Activated CD4-positive, CD25-positive, alpha-beta regulatory T cell treated with anti-CD3 and anti-CD28 coated beads, Interleukin-2, amount 50 U/mL, for 24 hours (primary cell): ENCODE data around the gene MELK.
"Not testable (repeated sequence)": the region's sequence is repeated elsewhere in the genome, so short reads cannot be mapped to it uniquely, and the experiment has no call there.

Source experiments
- ATAC-seq, 2 donors: fragments of 150-1000 bp; cut with Tn5 transposase; one replicate each; pipeline ENCODE4 v1.10.0; 2021; ENCODE audit warnings: mild to moderate bottlenecking in 1 of 2, moderate library complexity in 1 of 2

Gene MELK

DNA sequence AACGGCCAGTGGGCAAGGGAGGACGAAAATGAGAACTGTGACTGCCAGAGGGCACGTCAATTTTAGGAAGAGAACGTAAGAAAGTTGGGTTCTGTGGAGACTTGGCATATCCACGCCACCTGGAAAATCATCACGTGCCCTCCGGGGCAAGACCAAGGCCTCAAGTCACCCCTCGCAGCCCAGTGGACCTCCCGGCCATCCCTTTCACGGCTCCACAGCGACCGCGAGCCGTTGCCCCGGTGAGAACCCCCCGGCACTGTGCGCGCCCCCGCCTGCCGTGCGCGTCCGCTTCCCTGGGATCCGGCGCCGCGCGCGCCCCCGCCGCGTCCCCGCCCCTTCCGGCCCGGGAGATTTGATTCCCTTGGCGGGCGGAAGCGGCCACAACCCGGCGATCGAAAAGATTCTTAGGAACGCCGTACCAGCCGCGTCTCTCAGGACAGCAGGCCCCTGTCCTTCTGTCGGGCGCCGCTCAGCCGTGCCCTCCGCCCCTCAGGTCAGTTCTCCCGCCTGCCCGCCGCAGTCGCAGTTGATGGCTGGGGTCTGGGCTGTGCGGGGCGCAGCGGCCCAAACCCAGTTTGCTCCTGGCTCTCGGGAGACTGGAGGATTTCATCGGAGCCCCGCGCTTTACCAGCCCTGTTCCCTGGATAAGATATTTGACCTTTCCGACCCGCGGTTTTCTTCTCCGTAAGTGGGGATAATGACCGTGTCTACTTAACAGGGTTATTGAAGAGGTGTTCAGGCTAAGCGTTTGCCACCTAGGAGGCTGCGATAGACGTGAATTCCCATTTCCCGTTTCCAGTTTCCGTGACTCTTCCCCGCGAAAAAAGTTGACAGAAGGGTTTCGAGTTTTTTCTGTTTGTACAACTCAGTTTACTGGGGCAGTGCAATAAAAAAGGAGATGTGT lies at the start of gene MELK:
Gene MELK, plus strand, starts transcription at position 381 of the 904 bp plus-strand sequence. CDS start 8,787 bp downstream, outside the sequence.
- peak; percentile 71 to 73 for ATAC-seq

DNA sequence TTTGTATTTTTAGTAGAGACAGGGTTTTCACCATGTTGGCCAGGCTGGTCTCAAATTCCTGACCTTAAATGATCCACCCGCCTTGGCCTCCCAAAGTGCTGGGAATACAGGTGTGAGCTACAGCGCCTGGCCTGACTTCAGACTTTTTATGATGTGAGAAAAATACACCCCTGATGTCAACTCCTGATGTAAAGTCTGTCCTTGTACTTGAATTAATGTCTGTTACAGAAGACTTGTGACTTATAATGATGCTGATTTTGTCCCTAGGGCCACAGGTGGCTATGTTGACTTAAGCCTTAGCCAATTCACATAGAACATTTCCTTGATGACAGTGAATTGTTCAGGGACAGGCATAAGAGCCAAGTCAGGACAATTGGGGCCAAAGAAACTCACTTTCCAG lies 42.5 kb upstream of the MELK start:
- ATAC-seq: no peak

DNA sequence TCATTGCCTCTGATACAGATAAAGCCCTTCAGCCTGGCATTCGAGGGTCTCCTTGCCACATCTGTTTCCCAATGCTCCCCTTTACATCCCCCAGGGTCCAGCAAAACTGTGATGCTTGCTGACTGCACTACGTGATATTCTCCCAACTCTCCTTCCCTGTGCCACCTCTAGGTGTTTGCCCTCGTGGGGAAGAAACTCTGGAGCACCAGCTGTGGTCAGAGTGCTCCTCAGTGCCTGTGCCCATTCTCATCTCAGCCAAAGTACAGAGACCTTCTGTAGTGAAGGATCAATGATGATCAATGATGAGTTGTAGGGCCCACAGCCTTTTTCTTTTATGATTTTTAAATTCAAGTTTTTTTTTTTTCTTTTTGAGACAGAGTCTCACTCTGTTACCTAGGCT lies 40.3 kb upstream of the MELK start:
- no peak for ATAC-seq

DNA sequence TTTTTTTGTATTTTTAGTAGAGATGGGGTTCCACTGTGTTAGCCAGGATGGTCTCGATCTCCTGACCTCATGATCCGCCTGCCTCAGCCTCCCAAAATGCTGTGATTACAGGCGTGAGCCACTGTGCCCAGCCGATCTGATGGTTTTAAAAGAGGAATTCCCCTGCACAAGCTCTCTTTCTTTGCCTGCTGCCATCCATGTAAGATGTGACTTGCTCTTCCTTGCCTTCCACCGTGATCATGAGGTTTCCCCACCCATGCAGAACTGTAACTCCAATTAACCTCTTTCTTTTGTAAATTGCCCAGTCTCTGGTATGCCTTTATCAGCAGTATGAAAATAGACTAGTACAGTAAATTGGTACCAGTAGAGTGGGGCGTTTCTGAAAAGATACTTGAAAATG lies 39.0 kb upstream of the MELK start:
- not testable (repeated sequence) for ATAC-seq

DNA sequence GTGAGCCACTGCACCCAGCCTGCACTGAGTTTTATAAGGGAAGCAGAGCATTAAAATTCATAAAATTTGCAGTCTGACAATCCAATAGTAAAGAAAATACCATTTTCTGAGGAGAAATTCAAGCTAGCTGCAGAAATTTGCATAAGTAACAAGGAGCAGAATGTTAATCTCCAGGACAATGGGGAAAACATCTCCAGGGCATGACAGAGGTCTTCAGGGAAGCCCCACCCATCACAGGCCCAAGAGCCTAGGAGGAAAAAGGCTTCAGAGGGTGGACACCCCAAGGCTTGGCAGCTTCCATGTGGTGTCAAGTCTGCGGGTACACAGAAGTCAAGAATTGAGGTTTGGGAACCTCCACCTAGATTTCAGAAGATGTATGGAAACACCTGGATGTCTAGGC lies 37.6 kb upstream of the MELK start:
- no peak for ATAC-seq

DNA sequence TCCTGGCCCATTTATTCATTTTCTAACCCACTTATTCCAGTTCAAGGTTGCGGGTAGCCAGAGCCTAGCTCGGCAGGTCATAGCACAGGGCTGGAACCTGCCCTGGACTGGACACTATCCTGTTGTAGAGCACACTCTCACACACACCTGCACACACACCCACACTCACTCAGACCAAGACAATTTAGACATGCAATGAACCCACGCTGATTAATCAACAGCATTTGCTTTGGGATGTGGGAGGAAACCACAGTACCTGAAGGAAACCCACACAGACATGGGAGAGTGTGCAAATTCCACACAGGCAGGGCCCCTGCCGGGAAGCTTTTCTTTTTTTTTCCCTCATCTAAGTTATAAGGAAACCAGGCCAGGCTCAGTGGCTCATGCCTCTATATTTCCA lies 34.8 kb upstream of the MELK start:
- no peak for ATAC-seq

DNA sequence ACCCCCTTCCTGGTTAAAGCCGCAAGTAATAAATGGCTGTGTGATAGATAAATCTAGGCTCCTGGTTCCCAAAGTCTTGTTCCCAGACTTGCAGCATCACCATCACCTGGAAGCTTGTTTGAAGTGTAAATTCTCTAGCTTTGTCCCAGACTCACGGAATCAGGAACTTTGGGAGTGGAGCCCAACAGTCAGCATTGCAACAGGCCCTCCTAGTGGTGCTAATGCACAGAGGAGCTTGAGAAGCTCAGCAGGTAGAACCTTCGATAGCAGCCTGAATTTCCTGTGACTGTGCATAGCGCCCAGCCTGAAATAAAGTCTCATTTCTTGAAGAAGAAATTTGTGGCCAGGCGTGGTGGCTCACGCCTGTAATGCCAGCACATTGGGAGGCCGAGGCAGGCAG lies 30.3 kb upstream of the MELK start:
- ATAC-seq: no peak

DNA sequence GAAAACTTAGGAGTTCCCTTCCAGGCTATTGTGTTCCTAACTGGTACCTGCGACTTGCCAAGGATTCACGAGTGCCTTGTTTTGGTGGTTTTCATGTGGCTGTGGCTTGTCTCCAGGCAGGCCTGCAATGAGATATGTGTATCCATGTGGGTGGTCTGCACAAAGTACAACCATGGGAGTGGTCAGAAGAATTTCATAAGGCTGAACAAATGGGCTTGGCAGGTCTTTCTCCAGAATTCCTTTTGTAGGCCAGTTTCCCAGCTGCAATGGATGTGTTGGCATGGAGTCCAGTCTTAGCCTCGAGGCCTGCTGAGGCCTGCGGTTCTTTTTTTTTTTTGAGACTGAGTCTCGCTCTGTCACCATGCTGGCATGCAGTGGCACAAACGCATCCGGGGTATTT lies 28.8 kb upstream of the MELK start:
- no peak for ATAC-seq

DNA sequence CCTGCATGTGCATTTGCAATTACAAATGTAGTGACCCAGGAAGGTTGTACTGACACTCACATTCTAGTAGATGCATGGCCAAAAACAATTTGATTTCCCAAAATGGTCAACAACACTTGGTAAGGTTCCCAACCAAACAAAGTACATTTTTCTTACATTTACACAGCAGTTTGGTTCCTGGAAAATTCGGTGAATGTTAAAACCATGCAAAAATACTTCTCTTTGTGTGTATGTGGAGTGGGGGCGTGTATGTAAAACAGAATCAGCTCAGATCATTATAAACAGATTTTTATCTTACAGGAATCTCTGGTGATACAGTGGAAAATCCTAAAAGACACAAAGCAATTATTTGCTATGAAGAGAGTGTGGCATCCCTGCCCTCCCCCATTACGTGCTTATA lies 25.1 kb upstream of the MELK start:
- ATAC-seq: no peak

DNA sequence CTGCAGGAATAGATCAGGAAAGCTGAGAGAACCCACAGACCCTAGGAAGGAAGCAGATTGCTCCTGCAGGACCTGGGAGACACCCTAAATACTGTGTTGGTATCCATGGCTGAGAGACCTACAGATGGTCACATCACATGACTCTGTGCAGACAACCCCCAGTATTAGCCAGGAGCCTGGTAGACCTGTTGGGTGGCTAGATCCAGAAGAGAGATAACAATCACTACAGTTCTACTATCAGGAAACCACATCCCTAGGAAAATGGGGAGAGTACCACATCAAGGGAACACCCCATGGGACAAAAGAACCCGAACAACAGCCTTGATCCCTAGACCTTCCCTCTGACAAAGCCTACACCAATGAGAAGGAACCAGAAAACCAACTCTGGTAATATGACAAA lies 24.2 kb upstream of the MELK start:
- no peak for ATAC-seq

DNA sequence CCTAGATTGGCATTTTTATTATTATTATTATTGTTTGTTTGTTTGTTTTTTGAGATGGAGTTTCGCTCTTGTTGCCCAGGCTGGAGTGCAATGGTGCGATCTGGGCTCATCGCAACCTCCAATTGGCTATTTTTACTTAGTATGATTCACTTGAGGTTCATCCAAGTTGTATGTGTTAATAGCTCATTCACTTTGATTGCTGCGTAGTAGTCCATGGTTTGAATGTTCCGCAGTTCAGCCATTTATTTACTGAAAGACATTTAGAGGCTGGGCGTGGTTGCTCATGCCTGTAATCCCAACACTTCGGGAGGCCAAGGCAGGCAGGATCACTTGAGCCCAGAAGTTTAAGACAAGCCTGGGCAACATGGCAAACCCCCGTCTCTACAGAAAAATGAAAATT lies 22.6 kb upstream of the MELK start:
- no peak for ATAC-seq

DNA sequence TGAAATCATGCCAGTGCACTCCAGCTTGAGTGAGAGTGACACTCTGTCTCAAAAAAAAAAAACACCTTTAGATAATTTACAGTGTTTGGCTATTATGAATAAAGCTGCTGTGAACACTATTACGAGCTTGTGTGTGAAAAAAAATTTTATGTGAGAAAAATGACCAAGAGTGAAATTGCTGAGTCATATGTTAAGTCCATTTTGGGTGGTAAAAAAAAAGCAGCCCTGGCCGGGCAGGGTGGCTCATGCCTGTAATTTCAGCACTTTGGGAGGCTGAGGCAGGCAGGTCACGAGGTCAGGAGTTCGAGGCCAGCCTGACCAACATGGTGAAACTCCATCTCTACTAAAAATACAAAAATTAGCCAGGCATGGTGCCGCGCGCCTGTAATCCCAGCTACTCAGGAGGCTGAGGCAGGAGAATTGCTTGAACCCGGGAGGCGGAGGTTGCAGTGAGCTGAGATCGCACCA lies 22.0 kb upstream of the MELK start:
- ATAC-seq: not testable (repeated sequence)

DNA sequence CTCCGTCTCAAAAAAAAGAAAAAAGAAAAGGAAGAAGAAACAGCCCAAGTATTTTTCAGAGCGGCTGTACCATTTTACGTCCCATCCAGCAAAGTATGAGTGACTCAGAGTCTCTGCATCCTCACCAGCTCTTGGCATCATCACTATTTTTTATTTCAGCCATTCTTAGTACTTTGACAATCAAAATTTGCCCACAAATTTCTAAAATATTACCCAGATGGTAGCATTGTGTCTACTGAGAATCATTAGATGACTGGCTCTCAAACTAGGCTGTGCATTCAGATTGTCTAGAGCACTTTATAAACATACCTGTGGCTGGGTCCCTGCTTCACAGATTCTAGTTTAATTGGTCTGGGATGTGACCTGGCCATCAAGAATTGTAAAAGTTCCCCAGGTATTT lies 21.6 kb upstream of the MELK start:
- no peak for ATAC-seq

DNA sequence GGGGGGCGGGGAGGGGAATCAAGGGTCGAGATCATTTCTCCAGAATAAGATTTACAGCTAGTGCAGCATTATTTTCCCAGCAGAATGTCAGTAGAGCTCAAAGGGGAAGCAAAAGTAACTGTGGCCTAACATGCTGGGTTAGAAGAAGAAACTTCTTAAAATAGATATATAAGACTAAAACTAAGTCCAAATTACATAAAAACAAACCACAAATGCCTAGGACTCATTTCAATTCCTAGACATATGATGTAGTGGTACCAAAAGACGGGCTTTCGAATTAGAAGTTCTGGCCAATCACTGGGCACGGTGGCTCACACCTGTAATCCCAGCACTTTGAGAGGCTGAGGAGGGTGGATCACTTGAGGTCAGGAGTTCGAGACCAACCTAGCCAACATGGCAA lies 20.8 kb upstream of the MELK start:
- ATAC-seq: no peak

DNA sequence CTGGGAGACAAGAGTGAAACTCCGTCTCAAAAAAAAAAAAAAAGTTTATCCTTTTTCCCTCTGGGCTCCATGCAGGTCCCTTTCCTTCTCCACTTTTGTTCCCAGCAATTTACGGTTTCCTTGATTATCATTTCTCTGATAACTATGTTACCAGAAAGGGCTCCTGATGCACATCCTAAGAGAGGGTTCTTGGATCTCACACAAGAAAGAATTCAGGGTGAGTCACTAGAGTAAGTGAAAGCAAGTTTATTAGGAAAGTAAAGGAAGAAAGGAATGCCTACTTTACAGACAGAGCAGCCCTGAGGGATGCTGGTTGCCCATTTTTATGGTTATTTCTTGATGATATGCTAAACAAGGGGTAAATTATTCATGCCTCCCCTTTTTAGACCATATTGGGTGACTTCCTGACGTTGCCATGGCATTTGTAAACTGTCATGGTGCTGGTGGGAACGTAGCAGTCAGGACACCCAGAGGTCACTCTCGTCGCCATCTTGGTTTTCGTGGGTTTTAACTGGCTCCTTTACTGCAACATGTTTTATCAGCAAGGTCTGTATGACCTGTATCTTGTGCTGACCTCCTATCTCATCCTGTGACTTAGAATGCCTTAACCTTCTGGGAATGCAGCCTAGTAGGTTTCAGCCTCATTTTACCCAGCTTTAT lies 13.5 kb upstream of the MELK start:
- no peak for ATAC-seq

DNA sequence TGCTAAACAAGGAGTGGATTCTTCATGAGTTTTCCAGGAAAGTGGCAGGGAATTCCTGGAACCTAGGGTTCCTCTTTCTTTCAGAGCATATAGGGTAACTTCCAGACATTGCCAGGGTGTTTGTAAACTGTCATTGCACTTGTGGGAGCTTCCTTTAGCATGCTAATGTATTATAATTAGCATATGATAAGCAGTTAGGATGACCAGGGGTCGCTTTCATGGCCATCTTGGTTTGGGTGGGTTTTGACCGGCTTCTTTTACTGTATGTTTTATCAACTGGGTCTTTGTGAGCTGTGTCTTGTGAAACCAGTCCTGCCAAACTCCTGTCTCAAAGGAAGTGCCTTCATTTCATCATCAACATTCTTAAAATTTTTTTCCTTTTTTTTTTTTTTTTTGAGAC lies 11.9 kb upstream of the MELK start:
- ATAC-seq: no peak

DNA sequence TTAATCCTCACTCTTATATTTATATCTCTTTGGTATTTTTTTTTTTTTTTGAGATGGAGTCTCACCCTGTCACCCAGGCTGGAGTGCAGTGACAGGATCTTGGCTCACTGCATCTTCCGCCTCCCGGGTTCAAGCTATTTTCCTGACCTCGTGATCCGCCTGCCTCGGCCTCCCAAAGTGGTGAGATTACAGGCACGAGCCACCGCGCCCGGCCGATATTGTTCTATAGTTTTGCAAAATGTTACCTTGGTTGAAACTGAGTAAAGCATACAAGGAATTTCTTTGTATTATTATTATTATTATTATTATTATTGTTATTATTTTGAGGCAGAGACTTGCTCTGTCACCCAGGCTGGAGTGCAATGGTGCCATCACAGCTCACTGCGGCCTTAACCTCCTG lies 9.9 kb upstream of the MELK start:
- ATAC-seq: not testable (repeated sequence)

DNA sequence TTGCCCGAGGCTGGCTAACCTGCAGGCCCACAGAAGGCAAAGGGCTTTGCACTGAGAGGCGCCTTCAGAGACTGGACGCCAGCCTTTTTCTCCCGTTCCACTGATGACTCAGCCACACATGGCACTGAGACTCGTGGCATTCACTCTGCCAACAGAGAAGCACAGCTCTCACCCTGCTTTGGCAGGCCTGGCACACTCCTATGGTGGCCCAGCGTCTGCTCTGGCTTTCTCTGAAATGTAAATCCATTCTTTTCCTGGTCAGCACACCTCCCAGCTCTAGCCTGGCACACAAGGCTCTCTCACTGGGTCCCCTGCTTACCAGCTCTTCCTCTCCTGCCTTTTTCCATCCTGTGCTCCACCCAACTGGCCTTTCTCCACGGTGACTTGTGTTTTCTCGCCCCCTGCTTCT lies 5.9 kb upstream of the MELK start:
- ATAC-seq: no peak

DNA sequence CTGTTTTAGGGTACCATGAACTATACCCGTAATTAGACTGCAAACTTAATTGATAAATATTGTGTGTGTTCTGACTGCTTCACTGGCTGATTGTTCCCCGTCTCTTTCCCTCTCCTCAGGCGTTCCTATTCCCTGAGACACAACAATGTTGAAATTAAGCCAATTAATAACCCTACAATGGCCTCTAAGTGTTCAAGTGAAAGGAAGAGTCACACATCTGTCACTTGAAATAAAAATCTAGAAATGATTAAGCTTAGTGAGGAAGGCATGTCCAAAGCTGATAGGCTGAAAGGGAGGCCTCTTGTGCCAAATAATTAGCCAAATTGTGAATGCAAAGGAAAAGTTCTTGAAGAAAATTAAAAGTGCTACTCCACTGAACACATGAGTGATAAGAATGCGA lies 4.0 kb upstream of the MELK start:
- not testable (repeated sequence) for ATAC-seq

DNA sequence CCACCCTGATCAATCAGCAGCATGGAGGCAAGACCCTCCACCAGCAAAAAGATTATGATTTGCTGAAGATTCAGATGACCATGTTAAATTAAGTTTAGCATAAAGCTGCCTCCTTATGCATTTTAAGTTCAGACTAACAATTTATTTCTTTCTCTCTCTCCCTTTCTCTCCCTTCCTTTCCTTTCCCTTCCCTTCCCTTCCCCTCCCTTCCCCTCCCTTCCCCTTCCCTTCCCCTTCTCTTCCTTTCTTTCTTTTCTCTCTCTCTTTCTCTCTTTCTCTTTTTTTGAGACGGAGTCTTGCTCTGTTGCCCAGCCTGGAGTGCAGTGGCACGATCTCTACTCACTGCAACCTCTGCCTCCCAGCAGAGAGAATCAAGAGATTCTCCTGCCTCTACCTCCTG lies 1.4 kb upstream of the MELK start:
- ATAC-seq: no peak

DNA sequence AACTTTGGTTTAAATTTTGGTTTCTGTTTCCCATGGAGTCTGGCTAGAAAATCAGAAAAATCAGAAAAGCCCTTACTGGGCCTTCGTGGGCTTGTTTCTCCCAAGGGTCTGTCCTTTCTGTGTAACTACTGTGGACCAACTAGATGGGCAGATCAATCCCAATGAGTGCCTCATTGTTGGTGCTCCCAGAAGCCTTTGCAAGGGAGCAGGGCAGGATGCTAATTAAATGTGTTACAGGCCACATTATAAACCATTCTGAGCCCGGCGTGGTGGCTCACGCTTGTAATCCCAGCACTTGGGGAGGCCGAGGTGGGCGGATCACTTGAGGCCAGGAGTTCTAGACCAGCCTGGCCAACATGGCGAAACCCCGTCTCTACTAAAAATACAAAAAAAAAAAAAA lies 1.4 kb downstream of the MELK start:
- not testable (repeated sequence) for ATAC-seq

DNA sequence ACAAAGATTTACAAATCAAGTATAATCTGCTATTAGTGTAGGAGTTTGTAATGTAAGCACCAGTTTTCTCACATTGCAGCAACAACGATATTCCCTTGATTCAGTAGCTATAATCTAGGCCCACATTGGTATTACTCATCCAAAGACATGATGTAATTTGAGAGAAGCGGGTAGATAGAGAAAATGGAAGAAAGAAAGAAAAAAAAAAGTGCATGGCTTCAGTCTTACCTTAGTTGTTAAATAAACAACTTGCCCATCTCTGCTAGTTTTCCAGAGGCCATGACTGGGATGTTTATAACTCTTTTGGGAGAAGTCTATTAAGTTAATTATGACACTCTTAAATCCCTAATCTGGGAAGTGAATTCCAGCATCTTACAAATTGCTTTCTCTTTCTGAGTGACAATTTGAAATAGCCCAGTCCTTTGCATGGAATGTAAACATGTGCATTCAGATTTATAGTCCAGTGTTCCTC lies 2.8 kb downstream of the MELK start:
- no peak for ATAC-seq

DNA sequence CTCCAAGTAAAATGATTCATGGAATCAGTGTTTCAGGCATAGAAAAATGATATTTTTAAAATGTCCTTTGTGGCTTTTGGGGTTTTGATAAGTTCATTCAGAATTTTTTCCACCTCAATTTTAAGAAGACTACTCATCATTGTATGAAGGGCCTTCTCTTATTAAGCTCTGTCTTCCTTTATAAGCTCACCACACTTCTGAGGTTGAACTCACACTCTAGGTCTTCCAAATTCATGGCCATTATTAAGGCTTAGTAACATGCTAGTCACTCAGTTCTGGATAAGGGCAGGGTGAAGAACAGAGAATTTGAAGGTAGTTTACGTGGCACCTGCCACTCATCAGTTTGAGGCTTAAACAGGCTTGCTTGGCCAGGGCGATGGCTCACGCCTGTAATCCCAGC lies 4.2 kb downstream of the MELK start:
- ATAC-seq: peak; percentile 70 to 82
